Kidney (tissue), 14 donors: ENCODE measurements around the gene PLEKHM1. TPM values are rescaled to one million over a fixed set of nuclear protein-coding genes. Genes with fewer than 3 reads are reported as not detected.

Source experiments
- DNase-seq, 5 donors: peaks; one replicate each; pipeline ENCODE4 v3.0.0-alpha.2; 2013 to 2020
- FAIRE-seq: peaks from 2 replicates; lab custom pipeline; 2012; peaks lifted over from hg19 to GRCh38; lab: Jason Lieb, UNC
- H3K27ac ChIP-seq, 2 donors: one replicate each; pipeline ENCODE4 v1.7.0; 2013; ENCODE audit warnings: low read depth in 2 of 2, low read length in 2 of 2, inconsistent platforms in 1 of 2
- H3K27me3 ChIP-seq: one replicate; pipeline ENCODE4 v1.7.1; 2013; ENCODE audit warnings: low read length, inconsistent platforms; ENCODE audit not compliant: control insufficient read depth, insufficient read depth
- H3K36me3 ChIP-seq, 3 donors: one replicate each; pipeline versions ENCODE4 v1.7.0 to v1.7.1; 2013; ENCODE audit warnings: low read length in 3 of 3, control low read depth in 1 of 3, inconsistent platforms in 1 of 3; ENCODE audit not compliant: insufficient read depth in 3 of 3, control insufficient read depth in 2 of 3
- H3K4me1 ChIP-seq, 3 donors: one replicate each; pipeline versions ENCODE4 v1.7.0 to v1.7.1; 2013; ENCODE audit warnings: low read length in 3 of 3, inconsistent platforms in 1 of 3, low read depth in 1 of 3; ENCODE audit not compliant: control insufficient read depth in 2 of 3, insufficient read depth in 2 of 3
- H3K4me3 ChIP-seq, 3 donors: one replicate each; pipeline versions ENCODE4 v1.7.0 to v1.8.1; 2013; ENCODE audit warnings: low read length in 3 of 3, control low read depth in 1 of 3, inconsistent platforms in 1 of 3
- H3K9ac ChIP-seq, 3 donors: one replicate each; pipeline versions ENCODE4 v1.7.0 to v1.7.1; 2013; ENCODE audit warnings: low read length in 3 of 3, control low read depth in 1 of 3, inconsistent platforms in 1 of 3
- H3K9me3 ChIP-seq, 3 donors: one replicate each; pipeline versions ENCODE4 v1.7.0 to v1.7.1; 2013; ENCODE audit warnings: low read length in 3 of 3, control low read depth in 1 of 3, inconsistent platforms in 1 of 3; ENCODE audit not compliant: control insufficient read depth in 2 of 3, insufficient read depth in 1 of 3
- intact Hi-C: fragments of 100-400 bp; cut with DNase I; formaldehyde crosslinking; loops from one replicate; pipeline ENCODE4 v1.11.1; 2022
- polyA plus RNA-seq: library from polyadenylated mRNA; stranded (reverse); fragments of 350-450 nt; fragmentation: Illumina TruSeq; extraction: RNeasy Lipid Tissue Mini Kit (QIAGEN cat#74804); gene quantifications from one replicate; pipeline ENCODE4 v1.2.3, GENCODE V29; 2014; ENCODE audit warnings: low read depth, low replicate concordance; ENCODE audit not compliant: insufficient read depth
- total RNA-seq: library from RNA; stranded (reverse); fragmentation: NEBNext Ultra II Directional; extraction: Animal tissue kit (Norgen Biotek cat#: 25700); gene quantifications from one replicate; pipeline ENCODE4 v1.2.1, GENCODE V29; 2021
- TF ChIP-seq, protein P1 (sequence below): IDR thresholded peaks from 3 replicates; pipeline ENCODE4 v1.5.1; 2012; ENCODE audit warnings: mild to moderate bottlenecking, moderate library complexity, borderline replicate concordance; ENCODE audit not compliant: insufficient read depth; ENCODE audit errors: extremely low read depth
- donor health status: control.
- donor health status: control.
- donor health status: control.
- donor health status: control.
- donor health status: control.
- donor health status: DM: yes; HTN: yes; CAD: no.
- donor health status: Normal renal cell carcinoma (clear cell type).

The PLEKHM1 gene
- total and polyA plus RNA-seq, 2 donors from 2014 or later, result 13.3 to 46.6 TPM

DNA sequence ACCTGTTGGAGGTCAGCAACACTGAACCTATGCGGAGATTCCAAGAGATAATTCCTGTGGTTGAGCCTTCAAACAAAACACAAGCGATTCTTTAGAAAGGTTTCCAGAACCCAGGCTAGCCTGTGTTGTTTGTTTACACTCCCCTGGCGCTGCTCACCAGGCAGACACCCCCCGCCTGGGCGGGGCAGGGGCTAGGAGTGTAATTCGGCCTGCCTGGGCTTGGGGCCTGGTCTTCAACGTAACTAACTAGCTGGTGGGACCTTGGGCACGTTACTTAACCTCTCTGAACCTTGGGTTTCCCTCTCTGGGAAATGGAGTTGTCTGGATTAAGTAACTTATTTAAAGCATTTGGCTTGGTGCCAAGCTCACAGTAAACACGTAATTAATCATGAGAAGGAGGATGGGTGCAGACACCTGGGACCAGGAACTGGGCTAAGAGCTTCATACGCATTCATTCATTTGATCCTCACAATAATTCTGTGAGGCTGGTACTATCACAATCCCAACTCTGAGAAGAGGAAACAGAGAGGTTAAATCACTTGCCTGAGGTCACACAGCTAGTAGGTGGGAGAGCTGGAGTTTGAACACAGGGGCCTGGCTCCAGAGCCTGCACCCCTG is 50.3 kb downstream of the PLEKHM1 start:
- peak; percentile 34 to 73 (median 51) for DNase-seq

DNA sequence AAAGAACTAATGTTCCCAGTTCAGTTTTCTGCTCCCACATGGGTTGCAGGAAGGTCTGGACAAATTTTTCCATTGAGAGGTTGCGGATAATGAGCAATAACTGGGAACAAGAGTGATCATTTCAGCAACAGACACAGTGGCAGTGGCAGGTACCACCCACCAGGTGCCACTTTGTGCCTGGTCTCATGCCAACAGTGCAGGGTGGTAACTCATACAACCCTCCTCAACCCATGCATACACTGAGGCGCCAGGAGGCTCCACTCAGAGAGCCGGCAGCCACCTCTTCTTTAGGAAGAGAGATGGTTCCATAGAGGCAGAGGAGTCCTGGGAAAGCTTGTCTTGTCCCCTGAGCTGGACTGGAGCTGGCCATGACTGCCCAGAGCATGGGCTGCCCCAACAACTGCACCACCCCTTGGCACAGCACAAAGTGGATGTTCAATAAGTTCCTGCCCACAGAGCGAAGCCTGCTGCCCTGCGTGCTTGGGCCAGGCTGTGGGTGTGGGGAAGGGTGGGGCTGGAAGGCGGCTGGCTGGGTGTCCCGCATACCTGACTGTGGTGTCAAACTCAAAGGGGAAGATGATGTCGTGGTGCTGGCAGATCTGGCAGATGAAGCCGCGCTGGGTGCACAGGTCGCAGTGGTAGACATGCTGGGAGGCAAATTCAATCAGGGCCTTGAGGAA is 51.5 kb downstream of the PLEKHM1 start:
- Histone ChIP-seq H3K27ac (no peak overlapping the region), H3K27me3 (no peaks in the 10 kb centered on the region), H3K9me3 (no peaks in the 10 kb centered on the region), H3K4me1 (no peaks in the 10 kb centered on the region), H3K36me3 (peaks cover 0 to 8% (median 6%) of the 10 kb centered on the region in 3 donors), H3K4me3 (no peak overlapping the region), H3K9ac (no peak overlapping the region)
- DNase-seq (peak in 1 of 5 donors; percentile 52), FAIRE-seq (no peak)
- TF ChIP-seq, protein P1, sequence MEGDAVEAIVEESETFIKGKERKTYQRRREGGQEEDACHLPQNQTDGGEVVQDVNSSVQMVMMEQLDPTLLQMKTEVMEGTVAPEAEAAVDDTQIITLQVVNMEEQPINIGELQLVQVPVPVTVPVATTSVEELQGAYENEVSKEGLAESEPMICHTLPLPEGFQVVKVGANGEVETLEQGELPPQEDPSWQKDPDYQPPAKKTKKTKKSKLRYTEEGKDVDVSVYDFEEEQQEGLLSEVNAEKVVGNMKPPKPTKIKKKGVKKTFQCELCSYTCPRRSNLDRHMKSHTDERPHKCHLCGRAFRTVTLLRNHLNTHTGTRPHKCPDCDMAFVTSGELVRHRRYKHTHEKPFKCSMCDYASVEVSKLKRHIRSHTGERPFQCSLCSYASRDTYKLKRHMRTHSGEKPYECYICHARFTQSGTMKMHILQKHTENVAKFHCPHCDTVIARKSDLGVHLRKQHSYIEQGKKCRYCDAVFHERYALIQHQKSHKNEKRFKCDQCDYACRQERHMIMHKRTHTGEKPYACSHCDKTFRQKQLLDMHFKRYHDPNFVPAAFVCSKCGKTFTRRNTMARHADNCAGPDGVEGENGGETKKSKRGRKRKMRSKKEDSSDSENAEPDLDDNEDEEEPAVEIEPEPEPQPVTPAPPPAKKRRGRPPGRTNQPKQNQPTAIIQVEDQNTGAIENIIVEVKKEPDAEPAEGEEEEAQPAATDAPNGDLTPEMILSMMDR, result no peak
- intact Hi-C loops, result no loop called here

More for the DNA sequence above, 50.3 kb downstream of the PLEKHM1 start:
- intact Hi-C loops, result no loop called here
- Histone ChIP-seq H3K9me3 (no peaks in the 10 kb centered on the region), H3K27ac (no peak overlapping the region), H3K4me1 (no peaks in the 10 kb centered on the region), H3K36me3 (peaks cover 0 to 8% (median 6%) of the 10 kb centered on the region in 3 donors), H3K9ac (no peak overlapping the region), H3K4me3 (no peak overlapping the region), H3K27me3 (no peaks in the 10 kb centered on the region)
- TF ChIP-seq, protein P1, result no peak
- no peak for FAIRE-seq

DNA sequence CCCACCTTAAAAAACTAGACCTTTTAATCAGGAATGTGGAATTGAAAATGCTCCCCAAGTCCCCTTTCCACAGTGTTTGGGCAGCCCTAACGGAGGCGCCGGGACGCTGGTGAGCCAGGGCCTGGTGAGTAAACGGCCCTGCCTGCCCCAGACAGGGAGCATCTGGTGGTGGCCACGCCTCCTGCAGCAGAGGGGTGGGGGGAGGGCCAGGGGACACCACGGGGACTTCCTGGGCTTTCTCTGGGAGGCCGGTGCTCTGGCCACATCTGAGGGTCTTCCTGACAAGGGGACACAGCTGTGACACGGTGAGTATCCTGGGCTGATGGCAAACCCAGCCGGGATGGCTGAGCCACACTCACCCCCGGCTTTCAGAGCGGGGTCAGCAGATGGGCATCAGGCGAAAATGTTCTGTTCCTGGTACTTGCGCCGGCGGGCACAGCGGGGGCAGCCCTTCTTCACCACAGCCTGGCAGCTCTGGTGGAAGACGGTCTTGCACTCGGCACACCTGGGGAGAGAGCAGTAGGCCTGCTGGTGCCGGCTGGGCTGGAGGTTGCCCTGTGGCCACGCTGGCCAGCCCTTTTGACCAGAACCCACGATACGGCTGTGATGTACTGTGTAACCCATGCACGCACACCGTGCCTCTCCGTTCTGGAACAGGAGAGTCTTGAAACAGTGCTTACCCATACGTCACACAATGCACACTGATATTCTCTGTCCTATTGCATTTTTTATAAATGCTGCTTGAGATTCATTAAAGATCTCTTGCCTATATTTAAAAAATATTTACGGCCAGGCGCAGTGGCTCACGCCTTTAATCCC is 52.8 kb downstream of the PLEKHM1 start:
- FAIRE-seq, result no peak
- intact Hi-C loops, result no loop called here
- TF ChIP-seq, protein P1, result no peak

More for the DNA sequence above, 52.8 kb downstream of the PLEKHM1 start:
- H3K9ac ChIP-seq, result no peak overlapping the region
- H3K4me1 ChIP-seq, result no peaks in the 10 kb centered on the region
- no peaks in the 10 kb centered on the region for H3K27me3 ChIP-seq
- peak in 1 of 5 donors; percentile 48 for DNase-seq
- no peak overlapping the region for H3K27ac ChIP-seq
- H3K4me3 ChIP-seq, result no peak overlapping the region
- no peaks in the 10 kb centered on the region for H3K9me3 ChIP-seq
- H3K36me3 ChIP-seq, result peaks cover 0 to 8% (median 6%) of the 10 kb centered on the region in 3 donors
